HG03108 (cell line): ENCODE measurements around the gene ZMIZ1.

Experiments used
- ATAC-seq: cut with Tn5 transposase; IDR thresholded peaks from one replicate; pipeline ENCODE4 v1.9.1; 2021; ENCODE audit warnings: moderate library complexity; ENCODE audit not compliant: unreplicated experiment

Gene ZMIZ1

DNA sequence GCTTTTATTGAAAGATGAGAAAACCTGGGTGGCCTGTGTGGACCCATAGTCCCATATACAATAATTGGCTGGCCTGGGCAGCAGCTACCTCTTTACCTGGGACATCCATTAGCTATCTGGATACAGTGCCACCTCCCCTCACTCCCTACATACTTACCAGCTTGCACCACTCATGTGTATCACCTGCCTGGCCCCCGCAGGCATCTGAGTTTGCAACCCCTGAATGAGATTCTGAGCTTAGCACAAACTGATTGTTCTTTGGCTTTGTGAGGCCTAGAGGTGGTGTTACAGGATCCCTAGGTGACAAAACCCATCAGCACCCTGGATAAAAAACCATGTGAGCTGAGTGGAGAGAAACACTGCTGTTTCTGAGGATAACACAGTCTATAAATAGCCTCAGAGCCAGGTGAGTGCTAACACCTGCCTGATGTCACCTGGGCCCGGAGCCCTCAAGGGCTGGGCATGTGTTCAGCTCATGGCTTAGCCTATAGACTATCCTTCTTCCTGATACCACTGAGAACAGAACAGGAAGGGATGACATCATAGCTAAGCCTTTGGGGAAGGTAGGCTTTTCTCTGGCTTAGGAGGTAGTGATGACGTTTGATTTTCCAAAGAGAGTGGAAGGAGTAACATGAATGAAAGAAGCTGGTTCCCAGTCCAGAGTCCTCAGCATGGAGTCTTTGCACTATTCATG, 275.9 kb downstream of the ZMIZ1 start:
- no peak for ATAC-seq

- no peak for ATAC-seq
These were observed 276.7 kb downstream of the ZMIZ1 start for GRCh38 chr10:79345241-79346011.

GRCh38 chr10:79346012-79346340, 277.2 kb downstream of the ZMIZ1 start:
- no peak for ATAC-seq

DNA sequence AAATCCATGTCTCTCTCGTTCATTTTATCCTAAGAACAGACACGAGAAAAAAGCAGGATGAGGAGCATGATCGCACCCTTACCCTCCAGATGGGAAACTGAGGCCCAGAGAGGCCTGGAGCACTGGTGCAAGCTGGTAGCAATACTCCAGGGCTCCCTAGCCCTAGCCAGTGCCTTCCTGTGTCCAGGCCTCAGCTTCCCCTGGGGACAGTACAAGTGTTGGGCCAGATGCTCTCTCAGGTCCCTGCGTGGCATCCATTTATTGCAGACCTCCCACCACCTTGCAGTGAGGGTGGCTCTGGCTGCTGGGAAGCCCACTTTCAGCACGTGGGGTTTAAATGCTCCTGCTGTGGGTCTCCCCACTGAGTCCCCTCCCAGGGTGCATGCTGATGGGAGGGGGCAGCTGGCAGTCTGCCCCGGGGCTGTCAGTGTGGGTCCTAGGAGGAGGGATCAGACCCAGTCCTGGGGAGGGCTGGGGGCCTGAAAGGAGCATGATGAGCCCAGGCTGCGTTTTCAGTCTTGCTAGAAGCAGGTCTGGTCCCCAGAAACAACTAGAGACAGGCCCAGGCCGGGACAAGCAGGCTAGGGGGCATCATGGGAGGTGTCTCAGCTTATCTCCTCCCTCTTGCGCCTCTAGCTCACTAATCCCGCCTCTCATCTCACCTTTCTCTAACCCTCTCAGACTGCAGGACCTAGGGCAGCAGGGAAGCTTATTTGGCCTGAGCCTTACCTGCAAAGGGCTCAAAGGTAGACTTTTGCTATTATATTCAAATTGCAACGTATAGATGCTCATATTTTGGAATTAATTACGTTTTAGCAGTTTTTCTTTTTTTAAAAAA, 277.8 kb downstream of the ZMIZ1 start:
- no peak for ATAC-seq

- ATAC-seq: peak; percentile 84
These were observed 278.6 kb downstream of the ZMIZ1 start, which contains the start of gene PPIF for GRCh38 chr10:79347226-79347893. PPIF (plus strand) TSS chr10:79347469; CDS start chr10:79347549, 80 bp downstream.

DNA sequence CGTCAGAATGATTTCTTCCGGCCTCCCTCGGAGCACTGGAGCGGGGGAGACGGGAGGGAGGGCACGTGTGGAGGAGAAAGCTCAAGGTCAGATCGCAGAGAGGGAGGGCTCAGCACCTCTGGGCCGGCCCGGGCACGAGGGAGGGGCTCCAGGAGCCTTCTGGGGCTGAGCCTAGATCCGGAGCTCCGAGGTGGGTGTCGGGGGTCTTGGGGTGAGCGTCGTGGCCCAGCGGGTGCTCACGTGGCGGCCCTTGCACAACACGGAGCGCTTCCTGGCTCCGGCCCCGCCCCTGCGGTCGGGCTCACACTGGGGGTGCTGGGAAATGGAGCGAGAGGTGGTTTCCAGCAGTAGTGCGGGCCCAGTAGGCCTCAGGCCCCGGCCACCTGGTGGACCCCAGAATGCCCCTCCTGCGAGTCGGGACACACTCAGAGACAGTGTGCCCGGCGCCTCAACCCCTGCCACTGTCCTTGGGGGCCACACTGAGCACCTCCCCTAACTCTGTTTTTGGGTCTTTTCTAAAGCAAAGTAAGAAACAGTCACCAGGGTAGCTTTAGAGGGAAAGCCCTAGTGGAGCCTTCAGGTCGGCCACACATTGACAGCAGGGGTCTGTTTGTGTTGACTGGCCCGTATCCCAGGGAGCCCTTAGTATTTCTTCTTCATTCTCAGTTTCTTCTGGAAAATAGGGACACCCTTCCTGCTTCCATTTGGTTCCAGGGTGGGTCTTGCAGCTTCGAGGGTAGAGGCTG, 279.3 kb downstream of the ZMIZ1 start:
- ATAC-seq: peak; percentile 72

- ATAC-seq: no peak
These were observed 279.8 kb downstream of the ZMIZ1 start for GRCh38 chr10:79348640-79348988.

DNA sequence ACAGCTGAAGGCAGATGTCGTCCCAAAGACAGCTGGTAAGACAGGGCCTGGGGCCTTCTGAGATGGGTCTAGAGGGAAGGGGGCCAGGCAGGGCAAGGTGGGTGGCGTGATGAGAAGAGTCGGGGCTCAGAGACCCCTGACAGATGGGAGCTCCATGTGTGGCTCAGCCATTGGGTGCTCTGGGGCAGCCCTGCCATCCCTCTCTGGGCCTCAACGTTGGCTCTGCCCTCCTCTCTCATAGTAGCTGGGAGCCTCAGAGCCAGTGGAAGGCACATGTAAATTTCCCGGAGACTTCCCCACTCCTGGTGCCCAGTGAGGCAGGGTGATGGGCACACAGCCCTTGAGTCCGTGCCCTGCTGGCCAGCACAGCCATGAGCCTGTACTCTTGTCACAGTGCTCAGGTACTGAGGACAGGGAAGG, 280.3 kb downstream of the ZMIZ1 start:
- no peak for ATAC-seq

DNA sequence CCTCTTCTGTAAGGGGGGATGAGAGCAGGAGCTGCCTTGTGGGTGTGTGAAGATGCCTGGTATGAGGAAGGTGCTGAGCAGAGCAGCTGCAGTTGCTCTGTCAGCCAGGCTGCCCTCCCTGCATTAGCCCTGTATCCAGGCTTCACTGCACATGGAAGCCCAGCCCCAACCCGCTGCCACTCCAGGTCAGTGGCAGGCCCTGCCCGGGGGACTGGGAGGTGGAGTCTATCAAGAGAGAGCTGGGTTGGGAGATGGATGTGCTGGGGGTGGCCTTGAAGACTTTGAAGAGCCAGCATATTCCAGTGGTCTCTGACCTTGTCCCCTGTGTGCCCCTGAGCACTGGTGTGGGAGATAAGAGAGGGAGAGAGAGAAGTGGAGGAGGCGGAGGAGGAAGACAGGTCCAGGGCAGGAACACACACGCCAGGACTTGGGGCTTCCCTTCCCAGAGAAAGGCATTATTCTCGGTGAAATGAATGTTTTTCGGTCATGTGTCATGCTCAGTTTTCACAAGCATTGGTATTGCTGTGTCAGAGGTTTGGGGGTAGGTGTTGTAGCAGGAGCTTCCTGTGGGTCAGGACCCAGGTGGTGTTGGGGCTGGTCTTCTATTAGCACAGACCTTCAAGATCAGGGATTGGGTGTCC, 281.1 kb downstream of the ZMIZ1 start:
- ATAC-seq: no peak

DNA sequence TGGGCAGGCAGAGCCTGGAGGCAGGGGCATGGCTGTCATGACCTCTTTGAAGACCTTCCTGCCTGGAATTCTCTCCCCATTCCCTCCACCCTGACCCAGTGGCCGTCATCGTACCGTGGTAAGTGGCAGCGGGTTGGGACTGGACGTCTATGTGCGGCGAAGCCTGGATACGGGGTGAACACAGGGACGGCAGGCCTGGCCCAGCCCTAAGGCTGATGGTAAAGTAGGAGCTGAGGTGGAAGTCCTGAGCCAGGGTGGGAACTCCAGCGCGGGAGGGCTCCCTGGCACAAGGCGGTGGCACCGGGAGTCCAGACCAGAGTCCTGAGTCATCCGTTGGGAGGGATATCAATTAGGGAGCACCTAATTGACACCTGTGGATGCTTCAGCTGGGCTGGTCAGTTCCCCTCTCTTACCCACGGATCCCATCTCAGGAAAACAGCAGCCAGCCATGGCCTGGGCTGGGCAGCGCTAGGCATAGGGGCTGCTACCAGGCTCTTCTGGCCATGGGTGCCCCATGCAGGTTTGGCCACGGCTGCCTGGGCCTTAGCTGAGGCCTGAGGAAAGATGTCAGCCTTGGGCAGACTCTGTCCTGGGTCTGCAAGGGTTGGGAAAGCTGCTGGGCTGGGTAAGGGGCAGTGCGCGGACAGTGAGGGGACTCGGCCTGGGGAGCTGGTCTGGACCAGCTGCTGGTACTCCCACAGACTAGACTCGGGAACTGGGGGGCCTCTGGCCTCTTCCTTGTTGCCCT, 281.8 kb downstream of the ZMIZ1 start:
- ATAC-seq: no peak

- ATAC-seq: no peak
These were observed 282.6 kb downstream of the ZMIZ1 start for GRCh38 chr10:79351332-79351731.

DNA sequence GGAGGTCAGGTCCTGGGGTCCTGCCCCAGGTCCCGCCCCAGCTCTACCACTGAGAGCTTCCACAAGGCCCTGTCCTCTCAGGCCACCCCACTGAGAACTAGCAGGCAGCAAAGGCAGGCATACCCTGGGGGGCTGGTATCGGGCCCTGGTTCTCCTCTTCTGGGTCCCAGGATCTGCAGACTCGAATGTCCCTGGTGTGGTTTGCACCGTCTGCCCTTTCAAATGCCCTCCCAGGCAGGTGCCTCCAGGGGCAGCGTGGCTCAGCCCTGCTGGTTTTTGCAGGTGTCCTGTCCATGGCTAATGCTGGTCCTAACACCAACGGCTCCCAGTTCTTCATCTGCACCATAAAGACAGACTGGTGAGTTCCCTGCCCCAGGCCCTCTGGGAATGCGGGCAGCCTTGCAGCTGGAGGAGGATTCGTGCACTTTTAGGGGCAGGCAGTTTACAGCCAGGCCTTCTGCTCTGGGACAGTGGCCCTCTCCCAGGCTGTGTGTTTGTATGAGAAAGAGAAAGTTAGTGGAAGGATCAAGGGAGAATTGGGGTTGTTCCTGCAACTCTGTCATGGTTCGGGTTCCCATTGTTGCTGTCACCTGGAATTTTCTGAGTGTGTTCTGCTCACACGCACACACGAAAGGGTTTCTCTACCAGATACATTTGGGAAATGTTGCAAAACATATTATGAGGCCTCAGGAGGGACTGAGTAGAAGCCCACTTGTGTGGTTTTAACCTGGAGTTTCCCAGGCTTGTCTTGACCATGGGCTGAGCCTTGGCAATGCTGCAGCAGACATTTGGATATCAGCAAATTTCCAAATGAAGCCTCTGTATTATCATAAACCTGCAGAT, 283.5 kb downstream of the ZMIZ1 start:
- no peak for ATAC-seq

- no peak for ATAC-seq
These were observed 284.2 kb downstream of the ZMIZ1 start for GRCh38 chr10:79353000-79353406.

GRCh38 chr10:79353726-79354125, 285.0 kb downstream of the ZMIZ1 start:
- ATAC-seq: no peak

- ATAC-seq: no peak
These were observed 285.4 kb downstream of the ZMIZ1 start for GRCh38 chr10:79354141-79354540.

GRCh38 chr10:79354615-79355014, 285.8 kb downstream of the ZMIZ1 start:
- ATAC-seq: no peak

GRCh38 chr10:79355420-79356017, 286.8 kb downstream of the ZMIZ1 start:
- no peak for ATAC-seq

DNA sequence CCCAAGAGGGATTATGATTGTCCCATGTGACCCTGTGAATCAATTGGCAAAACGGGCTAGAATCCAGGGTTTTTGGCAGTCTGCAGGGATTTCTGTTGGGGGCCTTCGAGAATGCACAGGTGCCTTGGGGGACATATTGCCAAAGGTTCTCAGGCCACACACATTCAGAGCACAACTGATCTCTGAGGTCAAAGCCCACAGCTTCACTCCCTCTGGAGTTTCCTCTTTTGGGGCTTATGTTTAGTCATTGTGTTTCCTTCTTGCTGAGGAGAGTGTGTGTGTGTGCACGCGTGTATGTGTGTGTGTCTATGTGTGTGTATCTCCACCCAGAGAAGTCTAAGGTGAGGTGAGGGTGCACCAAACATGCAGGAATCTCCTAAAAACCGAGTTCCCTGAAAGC, 287.3 kb downstream of the ZMIZ1 start:
- ATAC-seq: no peak
